Hematopoietic multipotent progenitor cell treated with erythropoietin and hydrocortisone succinate and interleukin-3 and kit ligand, for 15 days (in vitro differentiated cells): ENCODE data around the gene ZNF180.
A peak's percentile ranks its signal among the peaks of the same experiment; 100 is the strongest.
"Not testable (repeated sequence)": the region's sequence is repeated elsewhere in the genome, so short reads cannot be mapped to it uniquely, and the experiment has no call there.

Experiments
- DNase-seq: peaks from one replicate; pipeline ENCODE4 v3.0.0-alpha.2; 2015; ENCODE audit warnings: low spot score

The ZNF180 gene

DNA sequence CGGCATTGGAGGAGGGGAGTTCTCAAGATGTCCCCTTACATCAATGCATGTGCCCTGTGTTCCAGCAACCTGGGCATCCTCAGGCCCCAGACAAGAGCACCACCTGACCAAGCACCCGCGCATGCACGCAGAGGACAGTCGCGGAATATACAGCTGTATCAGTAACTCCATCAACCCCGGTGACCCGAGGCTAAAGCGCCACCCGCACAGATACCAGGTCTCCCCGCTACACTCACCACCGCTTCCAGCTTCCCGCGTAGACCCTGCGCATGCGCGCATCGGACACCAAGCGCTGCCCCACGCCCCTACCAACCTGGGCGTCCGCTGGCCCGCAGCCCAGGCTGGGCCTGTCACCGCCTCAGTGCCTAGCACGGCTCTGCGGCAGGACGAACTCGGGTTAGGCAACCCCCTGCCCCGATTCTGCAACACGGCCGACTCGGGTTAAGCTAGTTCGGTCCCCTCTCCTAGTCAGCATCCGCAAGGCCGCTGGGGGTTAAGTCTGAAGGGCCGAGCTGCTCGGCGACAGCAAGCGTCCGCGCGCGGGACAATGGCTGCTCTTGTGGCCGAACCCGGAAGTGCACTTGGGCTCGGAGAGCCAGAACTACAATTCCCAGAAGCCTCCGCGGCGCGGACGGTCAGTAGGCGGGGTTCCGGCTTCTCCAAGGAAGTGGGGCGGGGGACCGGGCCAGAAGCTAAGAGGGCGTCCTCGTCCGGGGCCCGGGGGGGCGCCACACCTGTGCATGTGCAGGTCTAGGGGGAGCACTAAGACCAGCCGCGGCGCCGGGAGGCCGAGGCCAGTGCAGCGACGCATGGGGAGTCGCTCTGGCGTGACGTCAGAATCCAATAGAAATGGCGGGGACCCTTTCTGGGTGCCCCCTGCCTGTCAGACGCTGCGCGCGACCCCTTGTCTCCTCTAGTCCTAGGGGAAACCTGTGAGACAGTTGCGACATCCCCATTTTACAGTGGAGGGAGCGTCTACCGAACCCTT, at the start of gene ZNF180:
TSS of gene ZNF180 (minus strand) at position 561 of the 988 bp plus-strand sequence. CDS start 3,188 bp downstream, outside the sequence.
- DNase-seq = peak; percentile 91

- DNase-seq = no peak
Measured at GRCh38 chr19:44549507-44549906, 49.2 kb upstream of the ZNF180 start.

DNA sequence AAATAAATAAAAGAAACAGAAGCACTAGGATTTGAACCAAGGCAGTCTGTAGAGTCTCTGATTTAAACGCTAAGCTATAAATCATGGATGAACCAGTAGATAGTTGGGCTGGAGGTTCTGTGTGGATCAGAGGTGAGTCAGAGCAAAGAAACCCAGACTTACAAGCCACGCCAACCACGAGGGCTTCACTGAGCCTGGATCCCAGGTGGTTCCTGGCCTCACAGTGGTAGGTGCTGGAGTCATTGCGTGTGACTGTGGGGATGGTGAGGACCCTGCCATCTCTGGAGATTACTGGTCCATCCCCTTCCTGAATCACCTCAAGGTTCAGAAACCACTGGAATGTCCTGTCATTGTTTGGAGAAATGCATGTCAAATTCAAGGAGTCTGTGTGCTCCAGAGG, 48.4 kb upstream of the ZNF180 start:
- no peak for DNase-seq

DNA sequence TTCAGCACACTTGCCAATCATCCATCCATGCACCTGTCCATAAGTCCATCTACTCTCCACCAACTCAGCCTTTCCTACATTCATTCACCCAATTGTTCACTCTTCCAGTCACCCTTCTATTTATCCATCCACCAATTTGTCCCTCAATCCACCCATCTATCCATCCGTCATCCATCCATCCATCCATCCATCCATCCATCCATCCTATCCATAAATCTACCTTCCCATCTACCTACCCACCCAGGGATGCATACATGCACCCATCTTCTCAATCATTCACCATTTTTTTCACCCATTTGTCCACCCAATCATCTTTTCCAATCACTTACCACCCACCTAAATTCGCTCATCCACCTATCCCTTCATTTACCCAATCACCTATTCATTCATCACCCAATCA, 43.7 kb upstream of the ZNF180 start:
- no peak for DNase-seq

DNA sequence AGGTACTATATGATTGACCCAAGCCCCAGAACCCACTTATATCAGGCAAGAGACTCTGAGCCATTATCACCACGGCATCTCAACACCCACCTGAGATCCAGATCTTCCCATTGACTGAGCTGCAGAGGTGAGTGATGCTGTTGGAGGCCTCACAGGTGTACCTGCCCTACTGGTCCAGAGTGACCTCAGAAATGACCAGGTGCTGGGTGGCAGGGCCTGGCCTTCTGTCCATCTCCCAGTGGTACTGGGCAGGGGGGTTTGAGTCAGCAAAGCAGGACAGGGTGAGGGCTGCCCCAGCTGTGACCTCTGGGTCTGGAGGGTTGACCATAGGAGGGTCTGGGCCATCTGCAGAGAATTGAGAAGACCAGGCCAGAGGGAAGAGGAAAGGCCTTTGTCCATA, 42.3 kb upstream of the ZNF180 start:
- DNase-seq = no peak

GRCh38 chr19:44540736-44541135, 40.4 kb upstream of the ZNF180 start:
- no peak for DNase-seq

- DNase-seq = no peak
Measured at GRCh38 chr19:44539991-44540390, 39.7 kb upstream of the ZNF180 start.

DNA sequence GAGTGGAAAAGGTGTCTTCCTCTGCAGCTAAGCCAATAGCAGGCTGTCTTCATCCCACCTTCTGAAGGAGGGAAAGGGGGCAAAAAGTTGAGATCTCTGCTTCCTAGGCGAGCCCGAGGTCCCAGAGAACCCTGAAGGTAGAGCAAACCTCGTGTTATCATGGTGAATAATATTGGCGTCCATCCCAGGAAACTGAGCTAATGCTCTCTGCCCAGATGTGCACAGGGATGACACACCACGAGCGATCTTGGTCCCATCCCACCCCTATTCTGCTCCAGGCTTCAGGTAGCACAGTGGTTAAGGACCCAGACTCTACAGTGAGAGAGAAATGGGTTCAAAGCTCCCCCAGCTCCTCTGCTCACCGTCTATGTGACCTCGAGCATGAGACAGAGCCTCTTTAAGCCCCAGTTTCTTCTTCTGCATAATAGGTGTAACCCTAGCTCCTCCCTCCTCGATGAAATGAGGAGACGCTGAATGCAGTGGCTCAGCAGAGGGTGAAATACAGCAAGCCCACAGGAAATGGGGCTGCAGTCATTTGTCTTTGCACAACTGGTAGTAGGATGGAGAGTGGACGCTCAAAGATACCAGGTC, 39.0 kb upstream of the ZNF180 start:
- no peak for DNase-seq

DNA sequence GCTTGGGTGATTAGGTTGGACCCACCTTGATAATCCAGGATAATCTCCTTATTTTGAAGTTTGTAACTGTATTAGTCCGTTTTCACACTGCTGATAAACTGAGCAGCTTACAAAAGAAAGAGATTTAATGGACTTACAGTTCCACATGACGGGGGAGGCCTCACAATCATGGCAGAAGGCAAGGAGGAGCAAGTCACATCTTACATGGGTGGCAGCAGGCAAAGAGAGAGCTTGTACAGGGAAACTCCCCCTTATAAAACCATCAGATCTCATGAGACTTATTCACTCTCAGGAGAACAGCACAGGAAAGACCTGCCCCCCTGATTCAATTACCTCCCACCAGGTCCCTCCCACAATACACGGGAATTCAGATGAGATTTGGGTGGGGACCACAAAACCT, 35.0 kb upstream of the ZNF180 start:
- DNase-seq = not testable (repeated sequence)

DNA sequence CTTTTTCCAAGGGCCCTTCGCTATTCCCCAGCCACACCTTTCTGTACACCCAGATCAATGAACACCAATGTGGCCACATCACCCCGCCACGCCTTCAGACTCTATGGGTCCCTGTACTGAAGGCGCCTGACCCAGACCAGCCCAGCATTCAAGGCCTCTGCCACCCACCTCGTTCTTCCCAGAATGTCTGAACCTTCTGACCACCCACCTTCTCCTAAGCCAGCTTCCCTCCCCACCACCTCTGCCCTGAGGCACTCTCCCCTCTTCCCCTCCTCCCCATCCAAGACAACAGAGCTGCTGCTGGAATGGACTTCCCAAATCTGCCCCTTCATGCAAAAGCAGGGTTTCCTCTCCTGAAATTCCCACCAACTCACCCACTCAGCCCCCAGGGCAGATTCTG, 32.5 kb upstream of the ZNF180 start:
- DNase-seq = no peak

DNA sequence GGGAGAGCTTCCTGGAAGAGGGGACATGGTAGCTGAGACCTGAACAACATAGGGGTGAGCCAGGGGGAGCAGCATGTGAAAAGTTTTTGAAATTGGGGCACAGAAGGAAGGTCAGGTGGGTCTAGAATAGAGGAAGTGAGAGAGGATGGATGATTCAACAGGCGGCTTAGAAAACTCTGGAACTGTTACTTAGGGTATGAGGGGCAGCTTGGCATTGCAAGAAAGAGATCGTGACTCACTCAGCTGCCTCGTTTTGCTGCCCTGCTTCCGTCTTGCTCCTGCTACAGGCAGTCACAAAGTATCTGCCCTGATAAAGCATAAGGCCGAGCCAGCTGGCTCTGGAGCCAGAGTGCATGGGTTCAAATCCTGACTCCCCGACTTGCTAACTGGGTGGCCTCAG, 30.5 kb upstream of the ZNF180 start:
- DNase-seq = no peak

DNA sequence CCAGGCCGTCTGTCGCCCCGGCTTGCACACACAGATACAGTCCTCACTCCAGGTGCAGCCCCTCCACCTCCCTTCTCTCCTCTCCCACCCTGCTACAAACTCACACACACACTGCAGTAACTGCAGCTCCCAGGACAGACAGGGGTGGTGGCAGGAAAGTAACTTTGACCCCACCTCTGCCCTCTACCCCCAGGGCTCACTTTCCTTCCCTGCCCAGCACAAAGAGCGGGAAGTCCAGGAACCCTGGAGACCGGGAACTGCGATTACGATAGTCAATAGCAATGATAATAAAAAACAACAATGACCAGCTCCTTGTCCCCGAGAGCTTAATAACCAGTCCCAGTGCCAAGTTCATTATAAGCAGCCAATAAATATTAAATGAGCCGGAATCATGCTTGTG, 29.2 kb upstream of the ZNF180 start, which contains the start of gene CEACAM20:
TSS of gene CEACAM20 (minus strand) at position 140 of the 400 bp plus-strand sequence. CDS start 166 bp downstream, outside the sequence.
- no peak for DNase-seq

DNA sequence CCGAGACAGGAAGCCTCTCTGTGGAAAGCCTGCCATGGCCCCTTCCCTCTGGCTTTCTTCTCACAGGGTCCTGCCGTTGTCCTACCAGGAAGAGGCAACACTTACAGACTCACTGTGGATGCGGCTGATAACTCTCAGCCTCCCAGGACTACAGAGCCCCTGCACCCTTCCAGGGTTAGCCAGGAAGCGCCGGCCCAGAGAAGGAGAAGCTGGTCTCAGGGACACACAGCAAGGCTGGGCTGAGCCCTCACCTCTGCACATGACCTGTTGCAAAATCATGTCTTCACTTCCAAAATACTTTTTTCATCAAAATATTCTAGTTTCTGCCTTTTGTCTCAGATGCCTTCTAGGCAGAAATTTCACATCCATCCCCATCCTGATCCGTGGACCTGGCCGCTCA, 27.2 kb upstream of the ZNF180 start:
- DNase-seq = no peak

DNA sequence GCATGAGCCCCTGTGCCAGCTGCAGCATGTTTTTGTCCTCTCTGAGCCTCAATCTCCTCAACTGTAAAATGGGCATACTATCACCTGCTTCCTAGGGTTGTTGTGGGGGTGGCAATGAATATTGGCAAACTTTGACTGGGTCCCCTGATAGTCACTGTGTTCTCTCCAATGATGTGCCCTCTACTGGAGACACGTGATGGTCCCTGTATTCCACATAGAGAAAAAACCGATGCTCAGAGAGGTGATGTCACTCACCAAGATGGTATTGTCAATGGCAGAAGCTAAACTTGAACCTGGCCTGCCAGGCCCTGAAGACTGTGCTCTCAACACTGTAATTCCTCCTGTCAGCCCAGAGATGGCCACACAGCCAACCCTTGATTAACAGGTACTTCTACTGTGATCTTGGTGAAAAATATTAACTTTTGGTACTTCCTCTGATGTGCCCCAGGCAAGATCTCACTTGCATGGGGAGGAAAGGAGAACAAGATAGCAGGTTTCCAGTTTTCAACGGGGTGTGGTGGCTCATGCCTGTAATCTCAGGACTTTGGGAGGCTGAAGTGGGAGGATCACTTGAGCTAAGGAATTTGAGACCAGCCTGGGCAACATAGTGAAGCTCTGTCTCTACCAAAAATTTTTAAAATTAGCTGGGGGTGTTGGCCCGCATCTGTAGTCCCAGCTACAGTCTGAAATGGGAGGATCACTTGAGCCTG, 25.6 kb upstream of the ZNF180 start:
- DNase-seq = no peak

DNA sequence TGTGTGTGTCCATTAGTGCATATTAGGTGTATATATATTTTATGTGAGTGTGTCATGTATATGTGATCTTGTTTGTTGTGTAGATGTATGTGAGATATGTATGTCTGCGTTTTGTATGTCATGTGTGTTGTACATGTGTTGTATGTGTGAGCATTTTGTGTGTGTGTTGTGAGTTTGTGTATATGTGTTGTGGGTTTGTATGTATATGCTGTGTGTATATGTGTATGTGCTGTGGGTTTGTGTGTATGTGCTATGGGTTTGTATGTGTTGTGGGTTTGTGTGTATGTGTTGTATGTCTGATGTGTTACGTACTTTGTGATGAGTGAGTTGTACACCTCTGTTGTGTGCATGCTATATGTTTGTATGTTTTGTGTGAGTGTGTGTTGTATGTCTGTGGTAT, 21.0 kb upstream of the ZNF180 start:
- DNase-seq = no peak

DNA sequence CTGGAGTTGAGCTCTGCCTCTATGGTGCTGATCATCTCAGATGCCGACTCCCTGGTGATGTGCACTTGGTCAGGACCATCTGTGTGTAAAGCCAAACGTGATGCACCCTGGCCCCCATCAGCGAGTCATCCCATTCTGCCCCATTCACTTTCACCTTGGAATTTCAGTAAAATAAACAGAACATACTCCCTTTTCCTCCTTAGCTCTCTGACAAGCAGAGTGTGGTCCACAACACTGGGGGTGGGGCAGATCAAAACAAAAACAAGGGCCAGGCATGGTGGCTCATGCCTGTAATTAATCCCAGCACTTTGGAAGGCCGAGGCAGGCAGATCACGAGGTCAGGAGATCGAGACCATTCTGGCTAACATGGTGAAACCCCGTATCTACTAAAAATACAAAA, 16.8 kb upstream of the ZNF180 start:
- DNase-seq = no peak

- DNase-seq = no peak
Measured at GRCh38 chr19:44515907-44516306, 15.6 kb upstream of the ZNF180 start.

GRCh38 chr19:44515031-44515430, 14.7 kb upstream of the ZNF180 start:
- DNase-seq = no peak

GRCh38 chr19:44512326-44513298, 12.3 kb upstream of the ZNF180 start:
- DNase-seq = peak; percentile 21

GRCh38 chr19:44509478-44509877, 9.2 kb upstream of the ZNF180 start:
- no peak for DNase-seq

DNA sequence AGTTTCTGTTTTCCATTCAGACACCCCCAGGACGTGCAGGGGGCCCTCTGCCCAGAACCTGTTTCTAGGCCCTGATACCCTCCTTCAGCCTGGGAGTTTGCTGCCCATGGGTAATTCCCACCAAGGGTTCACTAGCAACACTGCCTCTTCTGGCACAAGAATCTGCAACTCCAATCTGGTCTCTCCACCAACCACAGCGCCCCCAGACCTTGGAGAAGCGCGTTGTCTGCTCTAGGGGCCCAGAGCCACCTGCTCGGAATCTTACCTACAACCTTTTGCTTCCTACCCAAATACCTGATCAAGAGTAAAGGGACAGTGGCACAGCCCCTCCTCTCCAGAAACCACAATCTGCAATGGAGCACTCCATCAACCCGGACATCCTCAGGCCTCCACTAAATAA, 763 bp downstream of the ZNF180 start:
- DNase-seq = no peak
